ENCODE data around the gene TTC21A.

TTC21A gene

GRCh38 chr3:39088889-39089288, 18.6 kb upstream of the TTC21A start:
- H3K27me3 Mint-ChIP-seq = no peaks in the 10 kb centered on the region
- no peak overlapping the region for H3K27ac Mint-ChIP-seq
- intact Hi-C loops (cut with micrococcal nuclease) = no loop called here
- H3K4me3 Mint-ChIP-seq = no peak overlapping the region
- H3K36me3 Mint-ChIP-seq (ENCODE audit: low read depth) = peaks cover 87% of the 10 kb centered on the region
- H3K4me1 Mint-ChIP-seq (ENCODE audit: low read depth) = no peaks in the 10 kb centered on the region
- H3K9me3 Mint-ChIP-seq = no peaks in the 10 kb centered on the region

DNA sequence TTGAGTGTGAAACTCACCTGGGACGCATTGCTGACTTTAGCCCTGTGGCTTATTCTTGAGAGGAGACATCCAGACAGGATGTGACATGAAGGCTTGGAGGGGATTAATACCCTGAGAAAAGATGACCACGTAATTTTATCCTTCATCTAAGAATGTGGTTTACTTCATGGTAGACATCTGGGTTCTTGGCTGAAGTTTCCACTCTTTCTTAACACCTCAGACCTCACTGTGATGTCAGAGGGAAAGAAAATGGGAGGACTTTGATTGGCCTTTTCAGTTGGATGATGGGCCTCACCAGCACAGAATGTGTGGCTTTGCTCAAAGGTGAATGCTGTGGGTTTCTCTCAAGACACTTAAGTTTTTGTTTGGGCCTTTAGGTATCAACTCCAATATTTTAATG, 16.6 kb upstream of the TTC21A start:
- Mint-ChIP-seq H3K36me3 (ENCODE audit: low read depth) (peaks cover 94% of the 10 kb centered on the region), H3K27ac (no peak overlapping the region), H3K4me1 (ENCODE audit: low read depth) (no peaks in the 10 kb centered on the region), H3K4me3 (no peak overlapping the region), H3K9me3 (no peaks in the 10 kb centered on the region), H3K27me3 (no peaks in the 10 kb centered on the region)
- intact Hi-C loops (cut with micrococcal nuclease) = no loop called here

- H3K4me1 Mint-ChIP-seq (ENCODE audit: low read depth) = no peaks in the 10 kb centered on the region
- H3K4me3 Mint-ChIP-seq = no peak overlapping the region
- peaks cover 94% of the 10 kb centered on the region for H3K36me3 Mint-ChIP-seq (ENCODE audit: low read depth)
- H3K27ac Mint-ChIP-seq = no peak overlapping the region
- no peaks in the 10 kb centered on the region for H3K9me3 Mint-ChIP-seq
- intact Hi-C loops (cut with micrococcal nuclease) = no loop called here
- no peaks in the 10 kb centered on the region for H3K27me3 Mint-ChIP-seq
Observed at GRCh38 chr3:39094851-39095677, 12.4 kb upstream of the TTC21A start.

DNA sequence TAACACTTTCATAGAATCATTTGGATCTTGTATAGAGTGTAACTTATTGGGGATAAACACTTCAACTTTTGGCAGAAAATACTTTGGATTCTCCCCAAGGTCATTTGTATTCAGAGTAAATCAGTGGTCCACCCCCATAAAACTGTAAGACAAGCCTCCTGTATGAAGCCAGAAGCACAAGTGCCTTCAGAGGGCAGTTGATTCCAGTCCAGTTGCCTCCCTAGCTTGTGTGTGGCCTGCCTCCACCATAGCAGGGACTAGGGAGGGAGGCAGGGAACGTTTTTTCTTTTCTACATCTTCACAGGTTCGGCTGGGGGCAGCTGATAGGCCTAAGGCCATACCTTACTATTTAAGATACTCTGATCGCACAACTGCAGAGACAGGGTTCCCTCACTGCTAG, 11.7 kb upstream of the TTC21A start:
- Mint-ChIP-seq H3K27ac (no peak overlapping the region), H3K36me3 (ENCODE audit: low read depth) (peaks cover 94% of the 10 kb centered on the region), H3K4me1 (ENCODE audit: low read depth) (no peaks in the 10 kb centered on the region), H3K4me3 (no peak overlapping the region), H3K27me3 (no peaks in the 10 kb centered on the region), H3K9me3 (no peaks in the 10 kb centered on the region)
- intact Hi-C loops (cut with micrococcal nuclease) = no loop called here

DNA sequence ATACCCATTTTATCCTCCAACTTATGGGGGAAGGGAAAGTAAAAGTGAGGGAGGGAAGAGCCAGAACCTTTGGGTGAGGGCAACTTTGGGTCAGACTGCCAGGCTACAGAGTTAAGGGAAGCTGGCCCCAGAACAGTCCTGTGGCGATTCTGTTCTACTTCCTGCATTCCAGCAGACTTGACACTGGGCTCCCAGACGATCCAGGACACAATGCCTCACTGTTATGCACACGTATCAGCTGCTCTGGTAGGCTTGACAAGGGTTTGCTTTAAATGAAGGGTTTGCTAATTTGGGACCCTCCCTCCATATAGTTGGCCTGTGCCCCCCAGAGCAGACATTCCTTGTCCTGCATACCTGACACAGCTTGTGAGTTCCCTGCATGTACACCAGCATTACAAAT, 10.7 kb upstream of the TTC21A start:
- H3K27me3 Mint-ChIP-seq = no peaks in the 10 kb centered on the region
- no peaks in the 10 kb centered on the region for H3K9me3 Mint-ChIP-seq
- H3K4me3 Mint-ChIP-seq = no peak overlapping the region
- H3K4me1 Mint-ChIP-seq (ENCODE audit: low read depth) = peaks cover 7% of the 10 kb centered on the region
- no peak overlapping the region for H3K27ac Mint-ChIP-seq
- H3K36me3 Mint-ChIP-seq (ENCODE audit: low read depth) = peaks cover 94% of the 10 kb centered on the region
- intact Hi-C loops (cut with micrococcal nuclease) = no loop called here

DNA sequence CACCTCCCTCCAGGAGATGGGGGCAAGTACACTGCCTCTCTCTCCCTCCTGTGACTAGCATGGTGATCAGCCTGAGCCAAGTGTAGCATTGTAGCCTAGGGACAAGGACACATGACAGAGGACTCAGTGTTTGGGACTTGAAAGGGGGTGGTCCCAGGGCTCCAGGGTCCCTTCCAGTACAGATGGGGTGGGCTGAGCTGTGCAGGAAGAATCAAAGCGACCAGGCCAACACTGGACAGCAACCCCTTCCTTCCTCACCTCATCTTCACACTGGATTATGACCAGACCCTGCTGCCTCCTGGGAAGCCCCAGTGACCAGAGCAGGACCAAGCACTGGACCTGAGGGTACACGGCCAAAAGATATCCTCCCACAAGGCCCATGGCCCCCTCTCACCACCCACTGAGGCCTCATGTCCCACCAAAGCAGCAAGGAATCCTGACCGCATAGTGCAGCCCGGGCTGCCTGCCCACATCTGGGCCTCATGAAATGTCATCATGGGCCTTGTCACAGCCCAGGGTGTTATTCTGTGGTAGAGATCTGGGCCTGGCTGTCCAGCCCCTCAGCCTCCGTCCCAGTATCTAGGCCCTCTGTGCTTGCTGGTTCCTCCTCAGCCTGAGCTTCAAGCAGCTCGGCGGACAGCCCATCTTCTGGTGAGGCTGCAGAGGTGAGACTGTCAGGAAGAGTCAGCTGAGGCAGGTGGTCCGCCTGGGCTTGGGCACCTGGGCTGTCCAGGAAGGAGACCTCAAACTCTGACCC, 9.6 kb upstream of the TTC21A start:
- H3K9me3 Mint-ChIP-seq = no peaks in the 10 kb centered on the region
- H3K27ac Mint-ChIP-seq = no peak overlapping the region
- no peak overlapping the region for H3K4me3 Mint-ChIP-seq
- H3K4me1 Mint-ChIP-seq (ENCODE audit: low read depth) = peaks cover 15% of the 10 kb centered on the region
- peaks cover 92% of the 10 kb centered on the region for H3K36me3 Mint-ChIP-seq (ENCODE audit: low read depth)
- intact Hi-C loops (cut with micrococcal nuclease) = no loop called here
- no peaks in the 10 kb centered on the region for H3K27me3 Mint-ChIP-seq

DNA sequence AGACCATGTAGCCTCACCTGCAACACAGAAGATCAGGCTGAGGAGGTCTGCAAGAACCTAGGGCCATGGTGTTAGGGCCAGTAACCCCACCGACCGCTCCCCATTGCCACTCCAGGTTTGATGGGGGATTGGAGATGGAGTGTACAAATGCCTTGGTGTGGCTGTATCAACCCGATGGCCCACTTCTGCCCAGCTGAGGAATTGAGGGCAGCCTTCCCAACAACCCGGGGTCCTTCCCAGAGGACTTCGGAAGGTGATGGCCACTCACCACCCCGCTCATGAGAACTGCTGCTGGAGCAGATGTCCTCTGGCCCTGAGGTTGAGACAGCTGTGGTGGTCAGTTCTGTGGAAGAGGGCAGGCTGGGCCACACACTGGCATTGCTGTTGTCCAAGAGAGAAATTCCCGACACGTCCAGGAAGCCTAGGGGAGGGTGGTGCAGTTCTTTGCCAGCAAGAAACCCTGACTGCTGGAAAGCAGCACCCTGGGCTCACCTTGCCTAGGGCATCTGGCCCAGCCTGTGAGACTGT, 8.9 kb upstream of the TTC21A start:
- H3K9me3 Mint-ChIP-seq = no peaks in the 10 kb centered on the region
- H3K27ac Mint-ChIP-seq = no peak overlapping the region
- intact Hi-C loops (cut with micrococcal nuclease) = no loop called here
- H3K36me3 Mint-ChIP-seq (ENCODE audit: low read depth) = peaks cover 92% of the 10 kb centered on the region
- H3K4me1 Mint-ChIP-seq (ENCODE audit: low read depth) = peaks cover 21% of the 10 kb centered on the region
- no peak overlapping the region for H3K4me3 Mint-ChIP-seq
- no peaks in the 10 kb centered on the region for H3K27me3 Mint-ChIP-seq

- Mint-ChIP-seq H3K27me3 (no peaks in the 10 kb centered on the region), H3K27ac (no peak overlapping the region), H3K9me3 (no peaks in the 10 kb centered on the region), H3K4me3 (no peak overlapping the region), H3K4me1 (ENCODE audit: low read depth) (peaks cover 28% of the 10 kb centered on the region), H3K36me3 (ENCODE audit: low read depth) (peaks cover 89% of the 10 kb centered on the region)
- intact Hi-C loops (cut with micrococcal nuclease) = no loop called here
Observed at GRCh38 chr3:39099242-39099641, 8.2 kb upstream of the TTC21A start.

DNA sequence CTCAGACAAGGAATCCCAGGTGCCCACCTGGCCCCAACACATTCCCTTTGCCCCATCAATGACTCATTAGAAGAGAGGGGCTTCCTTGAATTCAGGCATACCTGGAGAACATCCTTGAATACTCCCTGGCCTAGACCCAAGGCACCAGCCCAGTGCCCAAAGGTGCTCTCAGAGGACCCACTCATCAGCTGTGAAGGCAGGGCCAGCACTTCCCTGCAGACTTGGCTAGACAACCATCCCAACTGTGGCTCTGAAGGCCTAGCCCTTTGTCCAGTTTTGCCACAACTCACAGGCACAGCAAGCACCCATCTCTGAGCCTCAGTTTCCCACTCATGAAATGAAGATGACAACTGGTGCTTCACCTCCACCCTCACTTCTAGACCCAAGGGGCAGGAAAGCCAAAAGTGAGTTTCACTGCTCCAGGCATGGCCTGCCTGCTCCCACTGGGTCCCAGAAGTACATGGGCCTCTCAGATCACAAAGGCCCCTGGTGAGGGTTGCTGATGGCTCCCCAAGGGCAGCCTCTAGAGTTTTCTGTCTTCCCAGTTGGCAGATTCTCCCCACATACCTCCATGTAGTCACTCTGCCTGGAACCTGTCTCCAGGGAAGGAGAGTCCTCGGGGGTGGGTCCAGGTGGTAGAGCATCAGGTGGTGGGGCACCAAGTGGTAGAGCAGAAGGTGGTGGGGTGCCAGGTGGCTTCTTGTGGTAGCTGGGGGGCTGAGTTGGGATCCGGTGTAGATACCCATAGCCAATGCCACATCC, 7.6 kb upstream of the TTC21A start:
- H3K27ac Mint-ChIP-seq = no peak overlapping the region
- intact Hi-C loops (cut with micrococcal nuclease) = loop anchor here (2.0 kb wide), 1 partner anchor 193 kb away; no protein-coding TSS in a partner anchor
- H3K9me3 Mint-ChIP-seq = no peaks in the 10 kb centered on the region
- no peak overlapping the region for H3K4me3 Mint-ChIP-seq
- no peaks in the 10 kb centered on the region for H3K27me3 Mint-ChIP-seq
- peaks cover 34% of the 10 kb centered on the region for H3K4me1 Mint-ChIP-seq (ENCODE audit: low read depth)
- H3K36me3 Mint-ChIP-seq (ENCODE audit: low read depth) = peaks cover 85% of the 10 kb centered on the region

DNA sequence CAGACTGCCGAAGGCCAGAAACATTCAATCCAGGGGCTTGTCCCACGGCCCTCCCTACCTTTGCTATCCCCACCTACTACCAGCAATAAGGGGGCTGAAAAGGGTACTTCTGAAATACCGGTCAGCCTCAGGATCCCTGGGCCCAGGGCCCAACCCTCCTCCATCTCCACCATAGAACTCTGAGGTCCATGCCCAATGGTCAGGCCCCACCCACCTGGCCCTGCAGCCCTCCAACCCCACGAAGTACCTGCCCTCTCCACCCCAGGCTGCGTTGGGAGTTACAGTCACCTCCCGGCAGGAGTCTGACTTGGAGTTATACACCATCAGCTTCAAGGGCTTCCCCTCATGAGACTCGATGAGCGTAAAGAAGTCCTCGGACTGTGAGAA, 7.0 kb upstream of the TTC21A start:
- Mint-ChIP-seq H3K4me3 (no peak overlapping the region), H3K9me3 (no peaks in the 10 kb centered on the region), H3K36me3 (ENCODE audit: low read depth) (peaks cover 85% of the 10 kb centered on the region), H3K27me3 (no peaks in the 10 kb centered on the region), H3K4me1 (ENCODE audit: low read depth) (peaks cover 40% of the 10 kb centered on the region), H3K27ac (no peak overlapping the region)
- intact Hi-C loops (cut with micrococcal nuclease) = loop anchor here (2.0 kb wide), 1 partner anchor 192 kb away; no protein-coding TSS in a partner anchor

GRCh38 chr3:39101022-39101689, 6.3 kb upstream of the TTC21A start:
- Mint-ChIP-seq H3K4me3 (no peak overlapping the region), H3K27ac (no peak overlapping the region), H3K36me3 (ENCODE audit: low read depth) (peaks cover 85% of the 10 kb centered on the region), H3K4me1 (ENCODE audit: low read depth) (peaks cover 47% of the 10 kb centered on the region), H3K27me3 (no peaks in the 10 kb centered on the region), H3K9me3 (no peaks in the 10 kb centered on the region)
- intact Hi-C loops (cut with micrococcal nuclease) = loop anchor here (2.0 kb wide), 1 partner anchor 192 kb away; no protein-coding TSS in a partner anchor

DNA sequence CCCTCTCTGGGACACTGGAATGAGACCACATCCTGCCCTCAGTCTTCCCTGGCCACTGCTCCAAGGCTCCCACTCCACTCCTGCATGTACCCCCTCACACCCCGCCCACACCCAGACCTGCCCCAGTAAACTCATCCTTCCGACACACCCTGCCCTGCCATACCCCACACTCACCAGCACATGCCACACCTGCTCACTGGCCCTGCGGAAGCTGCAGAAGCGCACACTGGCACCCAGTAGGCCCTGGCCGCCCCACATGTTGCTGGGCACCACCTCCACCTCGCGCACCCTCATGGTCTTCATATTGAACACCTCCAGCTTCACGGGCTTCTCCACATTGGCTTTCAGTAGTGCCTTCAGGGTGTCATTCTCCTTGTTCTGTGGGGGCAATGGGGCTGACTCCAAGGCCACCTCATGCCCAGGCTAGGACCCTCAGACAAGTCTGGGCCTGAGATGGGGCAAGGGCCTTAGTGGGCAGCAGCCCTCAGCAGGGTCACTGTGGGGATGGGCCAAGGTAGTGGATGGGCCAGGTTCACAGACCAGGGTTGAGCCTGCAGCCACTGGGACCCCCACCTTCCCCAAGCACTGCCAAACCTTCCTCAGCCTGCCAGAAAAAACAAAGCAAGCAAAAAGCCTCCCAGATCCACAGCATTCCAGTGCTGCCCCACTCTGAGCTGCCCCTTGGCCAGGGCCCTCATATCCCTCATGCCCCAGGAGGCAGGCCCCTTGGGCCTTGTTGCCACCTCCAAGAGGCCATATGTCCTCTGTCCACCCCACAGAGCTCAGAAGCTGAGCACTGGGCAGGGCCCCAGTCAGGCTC, 4.8 kb upstream of the TTC21A start:
- Mint-ChIP-seq H3K4me1 (ENCODE audit: low read depth) (peaks cover 57% of the 10 kb centered on the region), H3K4me3 (no peak overlapping the region), H3K9me3 (no peaks in the 10 kb centered on the region), H3K27ac (no peak overlapping the region), H3K27me3 (no peaks in the 10 kb centered on the region), H3K36me3 (ENCODE audit: low read depth) (peaks cover 82% of the 10 kb centered on the region)
- intact Hi-C loops (cut with micrococcal nuclease) = no loop called here

DNA sequence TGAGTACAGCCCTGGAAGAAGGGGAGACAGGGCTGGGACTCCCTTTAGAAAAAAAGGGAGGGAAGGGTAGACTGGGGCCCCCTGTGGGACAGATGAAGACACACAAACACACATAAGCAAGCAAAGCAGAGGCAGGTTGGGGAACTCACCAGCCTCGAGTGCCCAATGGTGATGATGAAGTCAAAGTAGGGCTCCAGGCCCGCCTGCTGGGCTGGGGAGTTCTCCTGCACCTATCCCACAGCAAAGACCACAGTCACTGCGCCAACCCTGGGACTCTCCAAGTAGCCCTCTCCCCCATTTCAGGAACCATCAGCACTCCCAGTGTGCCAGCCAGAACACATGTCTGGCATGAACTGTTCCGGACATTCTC, 4.2 kb upstream of the TTC21A start:
- Mint-ChIP-seq H3K4me1 (ENCODE audit: low read depth) (peaks cover 63% of the 10 kb centered on the region), H3K36me3 (ENCODE audit: low read depth) (peaks cover 82% of the 10 kb centered on the region), H3K27me3 (no peaks in the 10 kb centered on the region), H3K27ac (no peak overlapping the region), H3K4me3 (no peak overlapping the region), H3K9me3 (no peaks in the 10 kb centered on the region)
- intact Hi-C loops (cut with micrococcal nuclease) = no loop called here
